Renal cortex interstitium (tissue), 11 donors: ENCODE results near the gene GABBR2. TPM values are rescaled to one million over a fixed set of nuclear protein-coding genes. Genes with fewer than 3 reads are reported as not detected.

Experiments used
- DNase-seq, 11 donors: peaks; one replicate each; pipeline ENCODE4 v3.0.0-alpha.2; 2013; ENCODE audit warnings: low read depth in 9 of 11, low spot score in 4 of 11; ENCODE audit errors: extremely low read depth in 1 of 11
- polyA plus RNA-seq, 3 donors: library from polyadenylated mRNA; unstranded; fragments of 120-200 nt; gene quantifications; one replicate each; pipeline ENCODE4 v1.2.1, GENCODE V29; 2013; ENCODE audit not compliant: insufficient read length in 3 of 3

Gene GABBR2
- polyA plus RNA-seq, 3 donors = 4.5 to 5.2 (median 5.0) TPM

DNA sequence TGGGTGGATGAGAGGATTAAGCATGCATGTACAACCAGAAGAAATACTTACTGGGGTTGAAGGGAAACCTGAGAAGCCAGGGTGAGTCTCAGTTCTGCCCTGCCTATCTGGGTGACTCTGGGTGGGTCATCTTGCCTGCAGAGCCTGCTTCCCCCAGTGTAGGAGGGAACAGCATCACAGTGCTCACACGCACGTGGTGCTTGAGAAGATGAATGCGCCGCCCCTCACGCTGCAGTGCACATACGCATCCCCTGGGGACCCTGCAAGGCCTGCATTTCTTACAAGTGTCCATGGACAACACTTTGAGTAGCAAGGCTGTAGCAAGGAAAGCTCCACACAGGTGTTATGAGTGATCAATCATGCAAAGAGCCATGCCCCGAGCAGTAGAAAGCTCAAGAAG is 18.7 kb upstream of the GABBR2 start:
- DNase-seq = no peak

DNA sequence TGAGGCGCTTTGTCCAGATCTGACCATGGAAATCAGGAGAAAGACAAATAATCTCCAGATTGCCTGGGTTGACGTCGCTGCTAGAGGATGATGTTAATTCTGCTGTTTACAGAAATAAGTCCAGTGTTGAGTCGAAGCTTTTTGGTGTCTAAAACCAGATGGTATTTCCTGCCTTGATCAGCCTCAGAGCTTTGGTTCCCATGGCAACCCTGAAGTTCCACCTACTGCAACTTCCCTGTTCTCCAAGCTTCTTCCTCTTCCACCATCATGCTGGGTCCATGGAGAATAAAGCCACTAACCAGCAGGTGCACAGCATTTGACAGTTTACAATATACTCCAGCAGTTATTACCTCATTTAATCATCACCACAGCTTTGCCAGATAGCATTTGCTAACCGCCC is 18.0 kb upstream of the GABBR2 start:
- no peak for DNase-seq

DNA sequence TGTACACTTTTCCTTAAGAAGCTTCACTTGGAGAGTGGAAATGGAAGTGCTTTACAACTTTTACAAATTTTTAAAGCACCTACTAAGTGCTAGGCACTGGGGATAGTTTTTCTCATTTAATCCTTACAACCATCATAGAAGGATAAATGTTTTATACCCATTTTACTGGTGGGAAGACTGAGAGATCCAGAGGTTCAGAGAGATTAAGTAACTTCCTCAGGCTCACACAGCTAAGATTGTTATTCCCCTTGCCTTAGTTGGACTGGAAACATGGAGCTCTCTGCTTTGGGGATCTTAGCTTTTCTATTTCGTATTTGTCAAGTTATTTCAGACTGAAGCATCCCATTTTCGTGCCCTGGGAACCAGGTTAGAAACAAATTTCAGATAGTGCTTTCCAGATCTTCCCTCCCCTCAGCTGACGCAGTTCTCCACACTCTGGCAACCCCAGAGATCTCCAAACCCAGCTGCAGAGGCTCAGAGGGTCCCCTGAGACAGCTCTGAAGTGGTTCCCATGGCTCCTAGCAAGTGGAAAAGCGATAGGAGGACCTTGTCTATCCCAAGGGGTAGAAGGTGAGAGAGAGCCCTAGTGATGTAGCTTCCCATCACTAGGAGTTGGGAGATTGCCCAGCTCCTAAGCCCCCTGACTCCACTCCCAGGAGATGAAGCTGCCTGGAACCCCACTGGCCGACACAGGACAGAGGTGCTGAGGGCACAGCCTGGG is 16.2 kb upstream of the GABBR2 start:
- no peak for DNase-seq

DNA sequence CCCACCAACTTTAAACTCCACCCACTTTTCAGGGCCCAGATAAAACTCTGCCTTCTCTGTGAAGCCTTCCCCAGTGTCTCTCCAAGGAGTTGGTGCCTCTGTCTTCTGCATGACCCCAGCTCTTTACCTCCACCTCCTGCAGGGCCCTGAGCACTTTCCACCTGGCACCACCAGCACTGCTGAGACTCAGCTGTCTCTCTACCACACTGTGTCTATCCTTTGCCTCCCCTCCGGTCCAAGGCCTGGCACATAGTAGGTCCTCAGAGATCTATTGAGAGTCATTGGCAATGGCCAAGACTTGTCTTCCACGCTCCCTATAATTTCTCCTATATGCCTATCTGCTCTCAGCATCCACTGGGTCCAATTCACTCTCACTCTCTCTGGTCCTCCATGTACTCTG is 12.9 kb upstream of the GABBR2 start:
- no peak for DNase-seq

DNA sequence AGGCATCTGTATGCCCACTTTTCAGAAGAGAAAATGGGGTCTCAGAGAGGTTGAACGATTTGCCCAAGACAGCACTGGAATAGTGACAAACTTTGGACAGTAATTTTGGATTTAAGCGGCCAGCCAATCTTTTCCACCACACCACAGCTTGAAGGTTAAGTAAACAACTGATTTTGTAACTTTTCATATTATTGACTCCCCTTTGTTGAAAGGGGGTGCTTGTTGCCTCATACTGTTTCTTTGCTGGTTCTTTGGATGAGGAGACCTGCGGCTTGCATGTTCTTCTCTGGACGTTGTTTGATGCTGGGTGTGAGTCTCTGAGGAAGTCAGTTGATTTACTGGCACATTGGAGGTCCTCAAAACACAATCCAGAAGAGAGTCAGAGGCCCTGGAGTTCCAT is 11.7 kb upstream of the GABBR2 start:
- no peak for DNase-seq

DNA sequence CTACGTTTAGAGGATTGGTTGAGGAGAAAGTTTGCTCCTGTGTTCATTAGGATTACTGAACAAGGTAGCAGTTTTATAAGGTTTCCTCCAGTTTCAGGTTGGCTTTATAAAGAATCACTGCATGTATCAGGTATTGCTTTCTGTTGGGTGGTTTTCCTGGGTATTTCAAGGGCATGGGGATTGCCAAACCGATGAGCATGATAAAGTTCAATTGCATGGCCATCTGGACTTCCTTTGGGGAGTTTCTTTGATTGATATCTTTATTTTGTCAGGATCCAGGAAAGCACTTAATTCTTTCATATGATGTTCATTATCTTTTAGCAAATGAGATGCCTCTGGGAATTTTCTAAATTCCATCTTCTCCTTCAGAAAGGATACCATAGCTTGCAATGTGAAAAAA is 10.3 kb upstream of the GABBR2 start:
- DNase-seq = no peak

DNA sequence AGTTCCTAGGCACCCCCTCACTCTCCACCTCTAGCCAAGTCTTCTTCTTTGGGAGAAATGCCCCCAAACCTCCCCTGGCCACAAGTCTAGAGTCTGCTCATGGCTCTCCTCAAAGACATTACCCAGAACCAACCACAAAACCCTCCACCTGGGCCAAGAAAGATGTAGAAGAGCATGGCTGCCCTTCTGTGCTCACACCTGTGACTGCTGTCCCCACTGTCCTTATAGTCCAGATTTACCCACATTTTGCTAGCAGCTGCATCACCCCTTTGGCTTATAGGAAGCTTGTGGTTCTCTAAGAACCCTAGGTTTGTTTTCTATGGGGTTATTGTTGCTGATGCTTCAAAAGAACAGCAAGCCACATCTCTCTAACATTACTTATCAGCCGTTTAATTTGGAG is 6.1 kb upstream of the GABBR2 start:
- no peak for DNase-seq

DNA sequence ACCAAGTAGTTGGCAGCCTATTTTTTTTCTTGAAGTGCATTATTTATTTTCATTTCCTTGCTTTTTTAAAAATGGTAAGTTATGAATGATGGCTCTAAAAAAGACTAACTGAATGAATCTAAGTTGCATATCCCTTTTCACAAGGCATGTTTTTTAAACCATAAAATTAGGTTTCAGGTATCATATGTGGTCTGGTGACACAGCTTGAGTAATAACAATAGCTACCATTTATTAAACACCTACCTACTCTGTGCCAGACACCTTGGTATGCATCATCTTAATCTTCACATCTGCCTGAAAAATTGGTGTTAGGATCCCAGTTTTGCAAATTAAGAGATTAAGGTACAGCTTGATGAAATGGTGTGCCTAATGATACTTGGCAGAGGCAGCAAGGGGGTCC is 4.3 kb upstream of the GABBR2 start:
- no peak for DNase-seq

DNA sequence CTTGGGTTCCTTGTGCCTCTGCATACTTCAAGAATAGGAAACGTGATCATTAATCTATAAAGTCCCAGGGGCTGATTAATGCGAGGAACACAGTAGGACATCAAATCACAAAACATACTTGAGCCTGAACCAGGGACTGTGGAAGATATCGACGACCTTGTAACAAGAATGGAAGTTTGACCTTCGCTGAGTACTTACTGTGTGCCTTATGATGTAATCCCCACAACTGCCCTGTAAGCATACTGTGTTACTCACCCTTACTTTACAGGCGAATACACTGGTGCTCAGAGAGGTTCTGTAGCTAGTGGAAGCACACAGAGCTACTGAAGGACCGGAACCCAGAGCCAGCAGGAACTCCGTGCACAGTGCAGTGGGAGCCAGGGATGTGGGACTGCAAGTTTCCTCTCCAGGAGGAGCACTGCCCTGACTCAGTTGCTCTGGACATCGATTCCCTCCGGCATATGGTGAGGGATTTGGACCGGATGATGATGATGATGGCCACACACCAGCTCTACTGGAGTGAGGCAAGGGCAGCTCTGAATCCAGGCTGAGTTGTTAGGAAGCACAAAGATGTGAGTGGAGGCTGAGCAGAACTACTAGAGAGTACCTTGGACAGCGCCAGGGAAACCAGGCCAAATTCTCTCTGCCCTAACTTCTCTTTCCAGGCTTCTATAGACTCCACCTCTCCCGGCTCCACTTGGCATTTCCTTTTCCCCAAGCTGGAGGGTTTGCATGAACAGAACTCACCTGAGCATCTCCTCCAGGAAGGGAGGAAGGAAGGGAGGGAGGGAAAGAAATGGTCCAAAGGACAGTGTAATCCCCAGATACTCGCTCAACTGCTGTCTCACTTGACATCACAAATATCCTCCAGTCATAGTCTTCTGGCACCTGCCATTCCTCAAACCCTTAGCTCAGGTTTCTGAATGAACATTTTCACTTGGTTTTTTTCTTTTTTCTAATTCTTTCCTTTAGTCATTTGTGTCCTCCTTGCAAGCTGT is 1.5 kb upstream of the GABBR2 start:
- peak in 7 of 11 donors; percentile 37 to 71 (median 58) for DNase-seq

DNA sequence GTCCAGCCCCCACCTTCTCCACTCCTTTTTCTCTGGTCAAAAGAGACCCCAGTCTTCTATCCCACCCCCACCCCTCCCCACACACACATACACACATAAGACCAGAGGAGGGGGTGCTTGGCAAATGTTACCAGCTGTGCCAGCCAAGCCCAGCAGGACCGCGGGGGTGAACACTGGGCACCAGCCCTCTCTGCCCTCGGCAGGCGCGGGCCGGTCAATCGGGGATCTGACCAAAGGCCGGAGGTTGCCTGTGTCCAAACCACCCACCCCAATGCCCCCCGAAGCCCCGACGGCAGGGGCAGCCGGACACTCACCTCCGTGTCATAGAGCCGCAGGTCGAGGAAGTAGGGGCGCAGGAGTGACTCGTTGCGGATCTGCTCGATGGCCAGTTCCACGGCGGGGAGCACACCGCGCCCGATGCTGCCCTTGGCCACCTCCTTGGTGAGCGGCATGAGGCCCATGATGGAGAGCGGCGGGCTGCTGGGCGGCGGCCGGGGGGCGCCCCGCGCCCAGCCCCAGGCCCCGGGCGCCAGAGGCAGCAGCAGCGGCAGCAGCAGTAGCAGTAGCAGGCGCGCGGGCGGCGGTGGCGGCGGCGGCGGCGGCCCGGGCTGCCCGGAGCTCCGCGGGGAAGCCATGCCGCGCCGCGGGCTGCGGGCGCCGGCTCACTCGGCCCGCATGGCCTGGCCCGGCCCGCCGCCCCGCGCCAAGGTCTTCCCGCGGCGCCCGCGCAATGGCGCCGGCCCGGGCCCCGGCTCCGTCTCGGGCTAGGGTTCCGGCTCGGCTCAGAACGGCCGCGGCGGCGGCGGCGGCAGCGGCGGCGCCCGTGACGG is 417 bp downstream of the GABBR2 start:
- no peak for DNase-seq

DNA sequence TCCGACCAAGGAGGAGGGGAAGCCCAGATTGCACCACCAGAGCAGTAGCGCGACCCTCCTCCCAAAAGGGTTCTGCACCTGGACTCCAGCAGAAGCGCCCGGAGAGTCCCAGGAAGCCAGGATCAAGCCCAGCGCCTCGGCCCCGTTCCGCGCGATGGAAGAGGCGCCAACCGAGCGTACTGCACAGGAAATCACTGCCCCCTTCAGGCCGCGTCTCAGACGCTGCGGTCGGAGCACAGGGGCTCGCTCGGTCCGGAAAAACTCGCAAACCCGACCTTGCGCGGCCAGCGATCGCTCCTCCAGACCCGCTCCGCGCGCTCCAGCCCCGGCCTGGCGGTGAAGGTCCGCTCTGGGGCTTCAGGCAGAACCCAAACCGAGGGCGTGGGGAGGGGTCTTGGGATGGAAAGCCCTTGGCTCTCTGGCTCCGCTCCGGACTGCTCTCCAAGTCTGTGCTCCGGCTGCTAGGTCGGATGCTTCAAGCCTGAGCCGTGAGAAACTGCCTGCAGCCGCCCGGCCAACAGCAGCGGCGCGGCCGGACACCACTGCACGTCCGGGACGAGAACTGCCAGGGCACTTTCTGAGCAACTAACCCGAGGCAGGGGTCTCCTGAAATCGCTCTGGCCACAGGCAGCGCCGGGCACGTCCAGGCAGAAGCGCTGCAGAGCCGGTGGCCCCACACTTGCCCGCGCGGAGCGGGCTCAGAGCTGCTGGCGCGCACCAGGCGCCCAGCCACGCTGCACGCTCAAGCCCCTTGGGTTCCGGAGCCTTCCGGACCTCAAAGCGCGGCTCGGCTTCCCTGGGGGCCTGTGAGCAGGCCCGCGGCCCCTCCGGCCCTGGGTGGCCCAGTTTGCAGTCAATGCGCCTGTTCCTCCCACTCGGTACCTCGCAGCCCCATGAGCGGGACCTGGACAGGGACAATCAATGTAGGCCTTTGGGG is 1.3 kb downstream of the GABBR2 start:
- peak; percentile 55 to 82 (median 74) for DNase-seq

DNA sequence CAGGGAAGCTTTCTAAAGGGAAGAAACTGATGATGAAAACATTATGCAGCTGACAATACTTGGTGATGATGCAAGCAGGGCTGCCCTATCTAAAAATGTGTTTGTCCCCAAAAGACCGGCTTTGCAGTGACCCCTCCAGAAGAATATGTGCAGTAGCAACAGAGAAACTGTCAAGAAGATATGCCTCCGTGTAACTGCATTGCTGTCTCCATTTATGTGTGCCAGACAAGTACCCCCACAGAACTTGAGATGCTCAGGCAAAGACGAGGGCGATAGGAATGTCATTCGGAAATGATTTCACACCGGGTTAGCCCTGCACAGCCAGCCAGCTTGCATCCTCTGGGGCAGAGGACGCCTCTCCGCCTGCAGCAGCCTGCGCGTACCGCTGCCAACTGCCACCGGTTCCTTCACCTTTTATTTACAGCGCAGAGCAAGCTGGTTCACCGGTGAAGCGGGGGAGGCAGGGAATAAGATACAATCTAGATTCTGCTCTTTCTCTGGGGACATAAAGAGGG is 2.0 kb downstream of the GABBR2 start:
- DNase-seq = peak in 1 of 11 donors; percentile 44

DNA sequence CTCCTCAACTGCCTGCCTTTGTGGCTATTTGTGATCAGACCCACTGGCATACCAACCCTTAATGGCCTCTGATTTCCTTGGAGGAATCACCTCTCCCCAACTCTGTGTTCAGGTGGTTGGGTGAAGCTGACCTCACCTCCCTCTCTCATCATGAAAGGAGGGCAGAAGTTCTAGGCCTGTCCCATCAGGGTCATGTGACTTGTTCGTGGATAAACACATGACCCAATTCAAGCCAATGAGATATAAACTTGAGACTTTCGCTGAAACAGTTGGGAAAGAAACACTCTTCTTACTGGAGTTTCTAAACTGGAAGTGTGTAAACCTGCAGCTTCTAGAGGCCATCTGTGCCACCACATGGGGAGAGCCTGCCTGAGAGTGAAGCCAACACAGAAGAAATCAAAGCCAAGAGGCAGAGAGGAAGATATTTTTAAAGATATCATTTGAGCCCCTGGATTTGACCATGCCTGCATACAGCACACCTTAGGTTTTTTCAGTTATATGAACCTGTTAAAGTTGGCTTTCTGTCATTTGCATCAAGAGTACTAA is 5.8 kb downstream of the GABBR2 start:
- DNase-seq = no peak

DNA sequence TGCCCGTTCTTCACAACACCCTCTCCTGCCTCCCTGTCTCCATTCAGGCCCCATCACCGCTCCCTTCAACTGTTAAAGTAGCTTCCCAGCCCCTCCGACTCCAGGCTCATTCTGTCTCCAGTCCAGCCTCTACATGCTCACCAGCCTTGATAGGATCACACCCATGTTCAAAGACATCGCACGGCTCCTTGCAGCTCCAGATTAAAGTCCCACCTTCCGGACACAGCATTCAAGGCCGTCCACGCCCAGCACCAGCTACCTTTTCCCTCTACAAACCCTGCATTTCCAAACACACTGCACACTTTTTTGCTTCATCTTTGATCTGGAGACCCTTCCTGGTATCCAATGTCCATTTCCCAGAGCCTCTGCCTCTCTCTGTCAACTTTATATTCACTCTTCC is 6.4 kb downstream of the GABBR2 start:
- no peak for DNase-seq

DNA sequence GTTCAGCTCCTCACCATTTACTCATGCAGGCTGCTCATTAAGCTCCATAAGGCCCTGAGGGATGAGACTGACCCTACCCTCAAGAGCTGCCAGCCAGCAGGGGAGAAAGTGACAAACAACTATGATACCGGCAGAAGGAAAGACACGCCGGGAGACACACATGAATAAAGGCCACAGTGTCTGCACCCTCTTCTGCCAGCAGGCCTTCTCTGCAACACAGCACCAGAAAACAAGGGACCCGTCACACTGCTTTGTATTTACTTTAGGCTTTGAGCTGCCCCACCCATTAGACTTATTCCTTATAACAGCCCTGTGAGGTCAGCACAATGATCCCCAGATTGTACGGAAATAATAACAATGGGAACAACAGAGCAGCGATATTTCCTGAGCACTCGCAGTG is 7.2 kb downstream of the GABBR2 start:
- DNase-seq = no peak

DNA sequence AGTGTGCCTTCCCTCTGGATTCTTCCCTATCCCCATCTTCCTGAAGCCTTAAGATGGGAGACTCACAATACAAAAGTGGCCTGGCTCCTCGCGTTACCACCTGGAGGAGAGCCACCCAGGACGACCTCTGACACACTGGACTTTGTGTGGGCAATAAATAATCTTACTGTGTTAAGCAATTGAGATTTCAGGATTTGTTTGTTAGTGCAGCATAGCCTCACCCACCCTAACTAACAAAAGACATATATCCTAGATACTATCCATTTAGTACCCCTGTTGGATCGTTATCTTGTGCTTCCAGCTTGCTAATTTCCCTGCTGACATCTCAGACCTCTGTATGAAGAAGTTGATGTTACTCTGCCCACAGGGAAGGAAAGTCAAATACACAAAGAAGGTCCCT is 7.9 kb downstream of the GABBR2 start:
- no peak for DNase-seq

DNA sequence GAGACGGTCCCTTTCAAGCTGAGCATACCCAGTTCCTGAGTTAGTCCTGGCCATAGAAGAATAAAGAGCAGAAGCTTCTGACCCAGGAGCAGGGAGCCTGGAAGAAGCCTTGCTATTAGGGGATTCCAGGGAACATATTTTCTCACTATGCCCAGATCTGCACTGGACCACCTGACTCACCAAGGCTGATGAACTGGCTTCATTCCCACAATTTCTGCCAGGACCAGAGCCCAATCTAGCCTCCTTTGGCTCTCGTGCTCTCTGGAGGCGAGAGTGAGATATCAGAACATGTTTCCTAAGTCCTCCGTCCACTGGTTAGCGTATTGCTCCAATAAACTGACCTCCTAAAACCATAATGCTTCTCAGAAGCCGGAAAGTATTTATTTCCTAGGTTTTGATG is 9.9 kb downstream of the GABBR2 start:
- DNase-seq = no peak

DNA sequence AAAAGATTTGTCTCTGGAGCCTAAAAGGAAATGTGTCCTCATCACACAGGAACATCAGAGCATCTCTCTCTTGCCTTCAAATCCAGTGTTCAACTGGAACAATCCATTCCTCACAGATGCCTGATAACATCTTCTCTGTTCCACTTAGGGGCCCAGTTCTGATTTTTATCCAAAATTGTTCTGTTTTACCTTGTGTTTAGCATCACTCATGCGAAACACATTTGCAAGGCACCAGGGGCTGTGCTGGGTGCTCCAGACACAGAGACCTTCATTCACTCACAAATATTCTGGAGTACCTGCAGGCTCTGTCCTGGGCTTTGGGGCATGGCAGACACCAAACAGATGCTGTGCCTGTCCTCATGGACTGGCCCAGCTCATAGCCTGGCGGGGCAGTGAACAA is 13.8 kb downstream of the GABBR2 start:
- DNase-seq = no peak
